NCI-H2227 (cell line): ENCODE measurements around the gene HDAC3.
"Not testable (repeated sequence)": the region's sequence is repeated elsewhere in the genome, so short reads cannot be mapped to it uniquely, and the experiment has no call there.

ENCODE experiments used
- DNase-seq: peaks from one replicate; lab custom pipeline; 2025; ENCODE audit not compliant: unreplicated experiment; lab: John Stamatoyannopoulos, UW

The HDAC3 gene

GRCh38 chr5:141636106-141636412, 590 bp downstream of the HDAC3 start:
- DNase-seq = no peak

DNA sequence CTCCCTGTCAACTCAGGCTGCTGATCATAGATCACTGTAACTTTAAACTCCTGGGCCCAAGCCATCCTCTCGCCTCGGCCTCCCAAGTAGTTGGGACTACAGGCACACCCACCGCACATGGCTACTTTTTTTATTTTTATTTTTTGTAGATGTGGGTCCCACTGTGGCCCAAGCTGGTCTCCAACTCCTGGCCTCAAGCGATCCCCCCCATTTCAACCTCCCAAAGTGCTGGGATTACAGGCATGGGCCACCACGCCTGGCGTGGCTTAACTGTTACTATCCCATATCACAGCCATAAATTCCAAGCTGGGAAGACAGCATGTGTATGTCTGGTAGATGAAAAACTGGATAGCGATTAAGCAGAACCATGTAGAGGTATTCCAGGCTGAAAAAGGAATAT, 1.0 kb downstream of the HDAC3 start:
- no peak for DNase-seq

DNA sequence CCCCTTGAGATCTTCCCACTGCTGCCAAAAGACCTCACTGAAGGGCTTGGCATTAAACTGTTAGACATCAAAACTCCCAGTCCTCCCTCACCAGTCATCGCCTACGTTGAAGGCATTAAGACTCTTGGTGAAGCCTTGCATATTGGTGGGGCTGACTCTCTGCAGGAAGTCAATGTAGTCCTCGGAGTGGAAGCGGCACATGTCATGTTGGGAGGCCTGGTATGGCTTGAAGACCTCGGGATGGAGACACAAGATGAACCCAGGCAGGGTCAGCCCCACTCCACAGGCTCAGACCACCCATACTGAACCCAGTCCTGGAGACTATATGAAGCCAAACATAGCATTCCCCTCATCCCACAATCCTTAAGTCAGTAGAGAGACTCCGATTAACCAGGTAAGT, 1.9 kb downstream of the HDAC3 start:
- DNase-seq = no peak

DNA sequence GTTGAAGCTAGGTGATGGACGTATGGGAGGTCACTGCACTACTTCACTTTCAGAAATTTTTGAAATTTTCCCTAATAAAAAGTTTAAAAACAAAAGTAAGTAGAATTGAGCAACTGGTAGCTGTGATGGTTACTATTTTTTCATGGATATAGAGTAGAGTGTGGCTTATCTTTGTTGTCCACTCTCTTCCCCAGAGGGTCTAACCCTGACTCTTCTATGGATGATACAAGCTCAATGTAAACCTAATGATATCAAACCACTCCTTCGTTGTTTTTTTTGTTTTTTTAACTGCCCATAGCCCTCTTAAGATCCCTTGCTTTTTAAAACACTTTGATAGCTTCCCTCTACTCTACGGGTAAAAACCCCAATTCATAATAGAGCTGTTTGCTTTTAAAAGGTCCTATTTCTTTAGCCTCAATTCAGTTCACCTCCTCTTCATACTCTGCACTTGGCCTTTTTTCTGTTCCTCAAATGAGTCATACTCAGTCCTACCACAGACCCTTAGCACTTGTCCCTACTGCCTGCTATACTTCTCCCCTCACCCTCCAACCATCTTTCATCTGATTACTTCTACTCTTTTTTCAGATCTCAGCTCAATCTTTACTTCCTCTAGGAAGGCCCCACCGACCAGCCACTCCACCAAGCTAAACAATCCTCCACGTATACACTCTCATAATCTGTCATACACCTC, 2.6 kb downstream of the HDAC3 start:
- DNase-seq = no peak

GRCh38 chr5:141632650-141633049, 4.0 kb downstream of the HDAC3 start:
- peak; percentile 2 for DNase-seq

GRCh38 chr5:141630570-141631140, 6.0 kb downstream of the HDAC3 start:
- DNase-seq = no peak

- no peak for DNase-seq
Measured at GRCh38 chr5:141628175-141628788, 8.4 kb downstream of the HDAC3 start.

- no peak for DNase-seq
Measured at GRCh38 chr5:141623611-141624010, 13.0 kb downstream of the HDAC3 start.

- DNase-seq = no peak
Measured at GRCh38 chr5:141623186-141623585, 13.5 kb downstream of the HDAC3 start.

DNA sequence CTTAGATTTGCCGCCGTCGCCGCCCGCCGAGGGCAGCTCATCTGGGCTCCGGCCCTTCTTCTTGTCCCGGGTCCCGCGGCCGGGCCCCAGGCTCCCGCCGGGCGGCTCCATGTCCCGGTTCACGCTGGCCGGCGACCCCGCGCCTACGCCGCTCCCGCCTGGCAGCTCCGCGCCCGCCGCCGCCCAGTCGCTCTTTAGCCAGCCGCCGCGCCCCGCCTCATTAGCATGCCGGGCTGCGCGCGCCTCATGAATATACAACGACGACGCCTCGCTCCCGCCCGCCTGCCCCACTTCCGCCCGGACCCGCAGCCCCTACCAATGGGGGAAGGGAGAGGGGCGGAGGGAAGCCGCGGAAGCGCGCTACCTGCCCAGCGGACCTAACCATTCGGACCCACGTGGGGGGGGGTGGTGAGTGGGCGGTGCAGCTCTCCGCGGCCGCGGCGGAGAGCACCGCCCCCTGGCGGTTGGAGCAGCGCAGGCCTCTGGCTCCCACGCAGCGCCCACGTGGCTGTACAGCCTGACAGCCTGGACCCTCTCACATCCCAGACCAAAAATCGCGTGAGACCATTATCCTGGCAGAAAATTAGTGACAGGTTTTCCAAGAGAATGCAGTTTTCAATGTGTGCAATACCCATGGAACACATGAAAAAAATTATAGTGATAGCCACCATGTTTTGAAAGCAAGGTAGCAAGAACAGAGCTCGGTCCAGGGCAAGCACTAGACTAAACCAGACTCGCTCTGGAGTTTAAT, 17.7 kb downstream of the HDAC3 start, which contains the start of gene DIAPH1:
DIAPH1 (minus strand) TSS at position 197 of the 751 bp plus-strand sequence; CDS start at position 111, 86 bp downstream.
- DNase-seq = peak; percentile 96

GRCh38 chr5:141618030-141618803, 18.4 kb downstream of the HDAC3 start:
- peak; percentile 48 for DNase-seq

DNA sequence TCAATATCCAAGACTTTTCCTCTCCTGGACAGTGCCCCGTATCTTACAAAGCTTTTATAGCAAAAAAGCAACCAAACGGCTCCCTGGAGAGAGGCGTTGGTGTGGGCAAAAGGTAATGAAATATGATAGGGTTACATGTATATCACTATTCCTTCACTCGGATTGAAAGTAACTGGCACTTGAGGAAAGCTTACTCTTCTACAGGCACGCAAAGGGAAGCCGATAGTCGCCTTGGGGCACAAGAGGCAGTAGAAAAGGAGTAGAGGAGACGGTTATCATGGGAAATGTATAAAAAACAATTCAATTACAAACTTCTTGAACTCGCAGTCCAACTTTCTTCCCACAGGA, 19.0 kb downstream of the HDAC3 start:
- DNase-seq = no peak

DNA sequence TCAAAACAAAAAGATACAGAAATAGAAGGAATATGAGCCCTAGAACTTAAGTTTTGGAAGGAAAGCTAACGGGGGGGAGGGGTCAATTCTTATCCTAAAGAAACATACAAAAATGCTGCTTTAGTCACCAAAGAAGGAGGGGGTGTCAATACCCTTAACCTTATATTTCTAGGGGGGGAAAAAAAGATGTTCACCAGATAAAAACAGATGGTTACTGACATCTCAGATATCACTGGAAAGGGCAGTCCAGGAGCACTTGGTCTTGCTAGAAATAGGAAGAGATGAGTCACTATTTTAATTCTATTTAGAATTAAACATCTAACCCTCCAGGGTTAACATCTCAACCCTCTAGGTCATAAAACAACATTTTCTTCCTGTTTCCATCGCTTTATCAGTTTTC, 19.5 kb downstream of the HDAC3 start:
- no peak for DNase-seq

GRCh38 chr5:141615991-141616720, 20.5 kb downstream of the HDAC3 start:
- no peak for DNase-seq

DNA sequence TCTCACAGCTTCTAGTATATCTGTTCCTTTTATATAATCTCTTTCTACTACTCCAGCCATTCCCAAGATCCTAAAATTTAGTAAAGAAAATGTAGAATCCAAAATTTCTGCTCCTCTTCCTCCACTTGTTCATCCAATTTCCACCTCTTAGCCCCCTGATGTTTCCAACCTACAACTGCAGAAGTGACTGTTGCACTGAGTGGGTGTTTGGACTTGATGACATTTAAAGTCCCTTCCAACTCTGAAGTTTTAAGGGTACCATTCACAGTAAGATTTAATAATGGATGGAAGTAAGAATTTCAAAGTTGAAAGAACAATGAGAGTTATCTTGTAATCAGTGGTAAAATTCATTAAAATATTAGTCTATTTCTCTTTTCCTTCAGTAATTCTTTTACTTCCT, 23.3 kb downstream of the HDAC3 start:
- DNase-seq = no peak

DNA sequence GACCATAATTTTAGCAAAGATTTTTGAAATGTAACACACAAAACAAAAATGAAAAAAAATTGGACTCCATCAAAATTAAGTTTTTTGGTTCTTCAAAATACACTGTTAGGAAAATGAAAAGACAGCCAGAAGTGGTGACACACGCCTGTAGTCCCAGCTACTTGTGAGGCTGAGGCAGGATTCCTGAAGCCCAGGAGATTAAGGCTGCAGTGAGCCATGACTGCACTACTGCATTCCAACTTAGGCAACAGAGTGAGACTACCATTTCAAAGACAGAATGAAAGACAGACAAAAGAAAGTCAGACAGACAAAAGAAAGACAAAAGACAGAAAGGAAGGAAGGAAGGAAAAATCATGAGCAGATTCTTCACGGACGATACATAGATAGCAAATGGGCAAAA, 25.4 kb downstream of the HDAC3 start:
- DNase-seq = no peak

GRCh38 chr5:141609921-141610320, 26.7 kb downstream of the HDAC3 start:
- DNase-seq = not testable (repeated sequence)

GRCh38 chr5:141609044-141609443, 27.6 kb downstream of the HDAC3 start:
- no peak for DNase-seq

- no peak for DNase-seq
Measured at GRCh38 chr5:141608557-141608956, 28.1 kb downstream of the HDAC3 start.

DNA sequence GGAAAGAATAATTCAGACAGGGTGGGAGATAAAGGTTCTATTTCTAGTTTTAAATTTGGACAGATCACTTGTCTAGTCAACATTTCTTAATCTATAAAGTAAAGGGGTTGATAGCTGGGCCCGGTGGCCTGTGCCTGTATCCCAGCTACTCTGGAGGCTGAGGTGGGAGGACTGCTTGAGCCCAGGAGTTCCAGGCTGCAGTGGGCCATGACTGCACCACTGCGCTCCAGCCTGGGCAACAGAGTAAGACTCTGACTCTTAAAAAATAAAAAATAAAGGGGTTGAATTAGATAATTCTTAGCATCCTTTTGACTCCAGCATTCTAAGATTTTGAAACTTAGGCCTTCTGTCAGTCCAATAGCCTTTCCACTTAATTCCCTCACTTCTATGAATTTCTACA, 28.6 kb downstream of the HDAC3 start:
- no peak for DNase-seq
